Measurements from ENCODE around the gene SCFD2.
"Not testable (repeated sequence)": the region's sequence is repeated elsewhere in the genome, so short reads cannot be mapped to it uniquely, and the experiment has no call there.

Gene SCFD2

GRCh38 chr4:53238352-53238751, 127.5 kb downstream of the SCFD2 start:
- not testable (repeated sequence) for DNase-seq (ENCODE audit: low read depth)

- DNase-seq (ENCODE audit: low read depth) = not testable (repeated sequence)
Measured at GRCh38 chr4:53237811-53238210, 128.1 kb downstream of the SCFD2 start.

GRCh38 chr4:53236624-53237023, 129.2 kb downstream of the SCFD2 start:
- DNase-seq (ENCODE audit: low read depth) = not testable (repeated sequence)

GRCh38 chr4:53235547-53235946, 130.3 kb downstream of the SCFD2 start:
- no peak for DNase-seq (ENCODE audit: low read depth)

- DNase-seq (ENCODE audit: low read depth) = no peak
Measured at GRCh38 chr4:53234669-53235068, 131.2 kb downstream of the SCFD2 start.

GRCh38 chr4:53234111-53234510, 131.8 kb downstream of the SCFD2 start:
- DNase-seq (ENCODE audit: low read depth) = no peak

- no peak for DNase-seq (ENCODE audit: low read depth)
Measured at GRCh38 chr4:53233114-53233795, 132.6 kb downstream of the SCFD2 start.

- no peak for DNase-seq (ENCODE audit: low read depth)
Measured at GRCh38 chr4:53232371-53232770, 133.5 kb downstream of the SCFD2 start.

- no peak for DNase-seq (ENCODE audit: low read depth)
Measured at GRCh38 chr4:53228036-53228435, 137.8 kb downstream of the SCFD2 start.

- DNase-seq (ENCODE audit: low read depth) = no peak
Measured at GRCh38 chr4:53227451-53227850, 138.4 kb downstream of the SCFD2 start.

- DNase-seq (ENCODE audit: low read depth) = no peak
Measured at GRCh38 chr4:53221832-53222480, 143.9 kb downstream of the SCFD2 start.

- DNase-seq (ENCODE audit: low read depth) = not testable (repeated sequence)
Measured at GRCh38 chr4:53219148-53219547, 146.7 kb downstream of the SCFD2 start.

- no peak for DNase-seq (ENCODE audit: low read depth)
Measured at GRCh38 chr4:53208753-53209152, 157.1 kb downstream of the SCFD2 start.

GRCh38 chr4:53205970-53206369, 159.9 kb downstream of the SCFD2 start:
- DNase-seq (ENCODE audit: low read depth) = no peak

GRCh38 chr4:53199356-53199755, 166.5 kb downstream of the SCFD2 start:
- no peak for DNase-seq (ENCODE audit: low read depth)

- no peak for DNase-seq (ENCODE audit: low read depth)
Measured at GRCh38 chr4:53197772-53198142, 168.1 kb downstream of the SCFD2 start.

- DNase-seq (ENCODE audit: low read depth) = no peak
Measured at GRCh38 chr4:53196882-53197771, 168.7 kb downstream of the SCFD2 start.

GRCh38 chr4:53195815-53196661, 169.8 kb downstream of the SCFD2 start:
- DNase-seq (ENCODE audit: low read depth) = no peak

- DNase-seq (ENCODE audit: low read depth) = no peak
Measured at GRCh38 chr4:53194727-53195126, 171.1 kb downstream of the SCFD2 start.

GRCh38 chr4:53193111-53193510, 172.8 kb downstream of the SCFD2 start:
- DNase-seq (ENCODE audit: low read depth) = no peak

GRCh38 chr4:53192496-53192895, 173.4 kb downstream of the SCFD2 start:
- no peak for DNase-seq (ENCODE audit: low read depth)

- no peak for DNase-seq (ENCODE audit: low read depth)
Measured at GRCh38 chr4:53191997-53192396, 173.9 kb downstream of the SCFD2 start.

Measured in activated T-cell treated with anti-CD3 and anti-CD28 coated beads for 1 hour (primary cell).